ENCODE measurements around the gene TNFRSF19.

Gene TNFRSF19

DNA sequence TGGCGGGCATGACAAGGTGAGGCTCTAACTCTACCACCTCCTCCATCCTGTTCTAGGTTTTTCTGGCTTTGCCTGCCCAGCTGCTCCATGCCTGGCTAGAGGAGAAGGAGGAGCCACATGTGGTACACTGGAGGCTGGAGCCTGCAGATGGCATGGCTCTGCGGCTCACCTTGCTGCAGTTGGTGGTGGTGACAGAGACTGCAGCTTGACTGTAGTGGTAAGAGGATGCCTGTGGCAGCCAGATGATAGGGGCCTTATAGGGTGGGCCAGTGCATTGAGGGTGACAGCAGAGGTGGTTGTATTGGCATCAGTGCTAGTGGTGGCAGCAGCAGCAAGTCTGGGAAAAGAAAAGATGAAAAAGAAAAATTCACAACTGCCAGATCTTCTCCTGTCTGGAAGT, 146.2 kb downstream of the TNFRSF19 start:
- no peak for DNase-seq (ENCODE audit: low read depth in 2 of 2)

DNA sequence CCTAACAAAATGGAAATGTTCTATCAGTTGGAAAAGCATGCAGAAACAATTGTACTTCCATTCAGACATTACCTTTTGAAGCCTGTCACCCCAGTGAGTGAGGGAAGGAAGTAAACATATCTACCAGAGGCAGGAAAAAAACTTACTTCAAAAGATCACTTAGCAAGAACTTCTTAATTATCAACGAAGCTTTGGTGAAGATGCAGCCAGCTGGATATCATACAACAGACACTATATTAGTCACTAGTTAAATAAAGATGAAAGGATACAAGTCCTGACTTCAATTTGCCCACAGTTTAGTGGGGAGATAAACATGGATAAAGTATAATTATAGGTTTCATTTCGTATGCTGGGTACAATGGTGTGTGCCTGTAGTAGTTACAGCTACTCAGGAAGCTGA, 148.8 kb downstream of the TNFRSF19 start:
- no peak for DNase-seq (ENCODE audit: low read depth in 2 of 2)

GRCh38 chr13:23722726-23723453, 152.7 kb downstream of the TNFRSF19 start:
- no peak for DNase-seq (ENCODE audit: low read depth in 2 of 2)

DNA sequence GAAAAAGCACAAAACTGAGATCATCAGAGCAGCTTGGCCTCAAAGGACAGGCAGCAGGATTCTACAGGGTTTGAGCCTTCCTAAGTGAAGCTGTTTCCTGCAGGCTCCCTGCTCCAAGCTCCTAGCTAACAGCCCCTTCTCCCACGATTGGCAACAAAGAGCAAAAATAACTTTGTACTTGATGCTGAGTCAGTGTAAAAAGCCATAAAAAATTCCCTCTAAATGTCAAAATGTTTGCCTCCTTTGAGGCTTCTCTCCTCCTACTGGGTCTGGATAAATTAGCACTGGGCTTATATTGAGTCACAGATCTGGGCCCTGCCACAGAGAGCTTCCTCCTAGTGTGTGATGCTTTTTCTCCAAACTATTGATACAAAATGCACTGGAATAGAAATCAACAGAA, 153.3 kb downstream of the TNFRSF19 start:
- DNase-seq (ENCODE audit: low read depth in 2 of 2), result no peak

- no peak for DNase-seq (ENCODE audit: low read depth in 2 of 2)
Observed at GRCh38 chr13:23724196-23724970, 154.2 kb downstream of the TNFRSF19 start.
